HG03108 (cell line): Measurements from ENCODE around the gene CRYBG1.

Experiments
- ATAC-seq: cut with Tn5 transposase; IDR thresholded peaks from one replicate; pipeline ENCODE4 v1.9.1; 2021; ENCODE audit warnings: moderate library complexity; ENCODE audit not compliant: unreplicated experiment

CRYBG1 gene

GRCh38 chr6:106456756-106457155 is 96.2 kb downstream of the CRYBG1 start:
- no peak for ATAC-seq

- ATAC-seq, result no peak
These were observed 97.8 kb downstream of the CRYBG1 start for GRCh38 chr6:106458021-106458986.

- ATAC-seq, result no peak
These were observed 100.0 kb downstream of the CRYBG1 start for GRCh38 chr6:106460481-106460880.

- ATAC-seq, result no peak
These were observed 100.6 kb downstream of the CRYBG1 start for GRCh38 chr6:106461084-106461483.

GRCh38 chr6:106462923-106463557 is 102.5 kb downstream of the CRYBG1 start:
- no peak for ATAC-seq

GRCh38 chr6:106466211-106466610 is 105.7 kb downstream of the CRYBG1 start:
- no peak for ATAC-seq

GRCh38 chr6:106468935-106469334 is 108.4 kb downstream of the CRYBG1 start:
- ATAC-seq, result no peak

- ATAC-seq, result no peak
These were observed 109.4 kb downstream of the CRYBG1 start for GRCh38 chr6:106469882-106470281.

- no peak for ATAC-seq
These were observed 109.8 kb downstream of the CRYBG1 start for GRCh38 chr6:106470316-106470715.

GRCh38 chr6:106470811-106471210 is 110.3 kb downstream of the CRYBG1 start:
- no peak for ATAC-seq

- ATAC-seq, result no peak
These were observed 113.3 kb downstream of the CRYBG1 start for GRCh38 chr6:106473812-106474211.

GRCh38 chr6:106474466-106474865 is 113.9 kb downstream of the CRYBG1 start:
- ATAC-seq, result no peak

GRCh38 chr6:106475284-106475683 is 114.8 kb downstream of the CRYBG1 start:
- ATAC-seq, result no peak

GRCh38 chr6:106476331-106477105 is 116.0 kb downstream of the CRYBG1 start:
- no peak for ATAC-seq

- ATAC-seq, result no peak
These were observed 116.6 kb downstream of the CRYBG1 start for GRCh38 chr6:106477146-106477545.

- ATAC-seq, result no peak
These were observed 117.3 kb downstream of the CRYBG1 start for GRCh38 chr6:106477790-106478189.

- no peak for ATAC-seq
These were observed 125.7 kb downstream of the CRYBG1 start for GRCh38 chr6:106486236-106486635.

GRCh38 chr6:106488494-106489370 is 128.2 kb downstream of the CRYBG1 start:
- no peak for ATAC-seq

GRCh38 chr6:106490030-106490429 is 129.5 kb downstream of the CRYBG1 start:
- ATAC-seq, result no peak

- no peak for ATAC-seq
These were observed 129.9 kb downstream of the CRYBG1 start for GRCh38 chr6:106490436-106490835.
